Natural killer cell (primary cell): ENCODE measurements around the gene SCLY. TPM values are rescaled to one million over a fixed set of nuclear protein-coding genes. Genes with fewer than 3 reads are reported as not detected.

Experiments used
- ATAC-seq, 3 donors: fragments of 150-1000 bp in 2 of 3; fragments of 200-7000 bp in 1 of 3; cut with Tn5 transposase; 1 replicate in 1 of 3; 2 replicates in 2 of 3; pipeline ENCODE4 v1.10.0; 2021; ENCODE audit warnings: mild to moderate bottlenecking in 2 of 3, moderate library complexity in 2 of 3
- DNase-seq, 2 donors: peaks; one replicate each; pipeline versions ENCODE4 v3.0.0 to v3.0.0-alpha.2; 2013 to 2021; ENCODE audit warnings: mixed read lengths in 1 of 2
- H3K27ac ChIP-seq: one replicate; pipeline ENCODE4 v1.5.1; 2013; ENCODE audit warnings: mild to moderate bottlenecking, low read length
- H3K27me3 ChIP-seq: one replicate; pipeline ENCODE4 v1.6.1; 2013; ENCODE audit warnings: low read length; ENCODE audit not compliant: control insufficient read depth, insufficient read depth
- H3K36me3 ChIP-seq: one replicate; pipeline ENCODE4 v1.6.1; 2013; ENCODE audit warnings: low read length; ENCODE audit not compliant: control insufficient read depth, insufficient read depth
- H3K4me1 ChIP-seq: one replicate; pipeline ENCODE4 v1.6.1; 2013; ENCODE audit warnings: low read length; ENCODE audit not compliant: control insufficient read depth, insufficient read depth
- H3K4me3 ChIP-seq: one replicate; pipeline ENCODE4 v1.5.1; 2013; ENCODE audit warnings: low read length
- H3K9me3 ChIP-seq: one replicate; pipeline ENCODE4 v1.6.1; 2013; ENCODE audit warnings: low read length; ENCODE audit not compliant: control insufficient read depth, insufficient read depth
- H3K27ac Mint-ChIP-seq, 2 donors: one replicate each; pipeline ENCODE4 v1.8.0; 2022; ENCODE audit warnings: mild to moderate bottlenecking in 2 of 2, mixed read lengths in 2 of 2, moderate library complexity in 1 of 2
- H3K27me3 Mint-ChIP-seq, 2 donors: one replicate each; pipeline ENCODE4 v1.8.0; 2022; ENCODE audit warnings: low read depth in 2 of 2, mixed read lengths in 2 of 2
- H3K36me3 Mint-ChIP-seq: one replicate; pipeline ENCODE4 v1.8.0; 2022; ENCODE audit warnings: mixed read lengths
- H3K4me1 Mint-ChIP-seq, 2 donors: one replicate each; pipeline ENCODE4 v1.8.0; 2022; ENCODE audit warnings: mixed read lengths in 2 of 2
- H3K4me3 Mint-ChIP-seq: one replicate; pipeline ENCODE4 v1.8.0; 2022; ENCODE audit warnings: mild to moderate bottlenecking, moderate library complexity, mixed read lengths
- H3K9me3 Mint-ChIP-seq, 2 donors: one replicate each; pipeline ENCODE4 v1.8.0; 2022; ENCODE audit warnings: mixed read lengths in 2 of 2
- CTCF ChIP-seq: fragments of 200-600 bp; IDR thresholded peaks from one replicate; pipeline ENCODE4 v1.8.0; 2022; ENCODE audit warnings: antibody characterized with exemption
- whole genome bisulfite sequencing: methylation state at CpG from one replicate; pipeline ENCODE4 v1.1.7; 2013; ENCODE audit warnings: missing lambda C conversion rate; ENCODE audit not compliant: insufficient coverage; 5-methylcytosine and 5-hydroxymethylcytosine counted together
- intact Hi-C: fragments of 100-400 bp; cut with micrococcal nuclease; formaldehyde crosslinking; loops from one replicate; pipeline ENCODE4 v1.14.2; 2022
- total RNA-seq, 4 donors: library from RNA; stranded (reverse); fragments of 120-200 nt in 1 of 4; gene quantifications; one replicate each; pipeline versions ENCODE4 v1.2.3 to v1.2.4, GENCODE V29; 2013 to 2022

Gene SCLY
- total RNA-seq, 3 donors from 2014 or later (not counting 1 experiment from before 2014, with no cell fraction given) = 16.3 to 24.6 (median 20.1) TPM

GRCh38 chr2:238117199-238118154, 56.7 kb downstream of the SCLY start:
- Mint-ChIP-seq H3K9me3 (peaks cover 5 to 7% of the 10 kb centered on the region in 2 donors), H3K27me3 (peaks cover 7 to 12% of the 10 kb centered on the region in 2 donors), H3K4me3 (no peak overlapping the region), H3K4me1 (no peaks in the 10 kb centered on the region), H3K36me3 (peaks cover 9% of the 10 kb centered on the region), H3K27ac (no peak overlapping the region)
- no peak for TF ChIP-seq CTCF
- intact Hi-C loops = no loop called here
- no peak overlapping the region for H3K4me3 ChIP-seq
- DNase-seq (no peak), ATAC-seq (no peak)
- WGBS = 53% methylated on average over 11 of the region's 11 CpGs
- H3K36me3 ChIP-seq = no peaks in the 10 kb centered on the region
- no peaks in the 10 kb centered on the region for H3K9me3 ChIP-seq
- H3K4me1 ChIP-seq = no peaks in the 10 kb centered on the region
- H3K27me3 ChIP-seq = no peaks in the 10 kb centered on the region
- H3K27ac ChIP-seq = no peak overlapping the region

- WGBS = 52% methylated on average over 15 of the region's 15 CpGs
- no peaks in the 10 kb centered on the region for H3K9me3 Mint-ChIP-seq
- H3K9me3 ChIP-seq = no peaks in the 10 kb centered on the region
- no peak overlapping the region for H3K27ac Mint-ChIP-seq
- no peaks in the 10 kb centered on the region for H3K4me1 ChIP-seq
- H3K4me3 Mint-ChIP-seq = no peak overlapping the region
- no peak for ATAC-seq
- H3K36me3 Mint-ChIP-seq = no peaks in the 10 kb centered on the region
- H3K27ac ChIP-seq = no peak overlapping the region
- H3K4me1 Mint-ChIP-seq = no peaks in the 10 kb centered on the region
- no peak for DNase-seq
- intact Hi-C loops = no loop called here
- no peak for TF ChIP-seq CTCF
- peaks cover 0 to 12% of the 10 kb centered on the region in 2 donors for H3K27me3 Mint-ChIP-seq
- H3K27me3 ChIP-seq = no peaks in the 10 kb centered on the region
- no peak overlapping the region for H3K4me3 ChIP-seq
- no peaks in the 10 kb centered on the region for H3K36me3 ChIP-seq
Measured at GRCh38 chr2:238119756-238120462, 59.1 kb downstream of the SCLY start.

- DNase-seq (no peak), ATAC-seq (no peak)
- no peaks in the 10 kb centered on the region for H3K9me3 Mint-ChIP-seq
- H3K4me3 Mint-ChIP-seq = no peak overlapping the region
- no peak overlapping the region for H3K27ac ChIP-seq
- no peaks in the 10 kb centered on the region for H3K4me1 ChIP-seq
- H3K27me3 ChIP-seq = no peaks in the 10 kb centered on the region
- peaks cover 0 to 12% of the 10 kb centered on the region in 2 donors for H3K27me3 Mint-ChIP-seq
- no peaks in the 10 kb centered on the region for H3K4me1 Mint-ChIP-seq
- no peak overlapping the region for H3K4me3 ChIP-seq
- WGBS = 76% methylated on average over 29 of the region's 30 CpGs
- no peaks in the 10 kb centered on the region for H3K36me3 Mint-ChIP-seq
- H3K27ac Mint-ChIP-seq = no peak overlapping the region
- intact Hi-C loops = no loop called here
- TF ChIP-seq CTCF = no peak
- no peaks in the 10 kb centered on the region for H3K9me3 ChIP-seq
- no peaks in the 10 kb centered on the region for H3K36me3 ChIP-seq
Measured at GRCh38 chr2:238120463-238121298, 59.9 kb downstream of the SCLY start.
